Small intestine (tissue), 16 donors: Measurements from ENCODE around the gene MNDA. TPM values are rescaled to one million over a fixed set of nuclear protein-coding genes. Genes with fewer than 3 reads are reported as not detected.

Experiments used
- DNase-seq, 2 donors: peaks; one replicate each; pipeline versions ENCODE4 v3.0.0 to v3.0.0-alpha.2; 2013
- FAIRE-seq: peaks from 2 replicates; lab custom pipeline; 2012; peaks lifted over from hg19 to GRCh38; lab: Jason Lieb, UNC
- H3K27ac ChIP-seq, 3 donors: one replicate each; pipeline ENCODE4 v1.5.1; 2013; ENCODE audit warnings: low read length in 2 of 3, mild to moderate bottlenecking in 2 of 3, control low read depth in 1 of 3, inconsistent platforms in 1 of 3, low read depth in 1 of 3, moderate library complexity in 1 of 3
- H3K27me3 ChIP-seq, 3 donors: one replicate each; pipeline ENCODE4 v1.6.1; 2013; ENCODE audit warnings: low read length in 3 of 3, inconsistent platforms in 1 of 3; ENCODE audit not compliant: control insufficient read depth in 3 of 3, insufficient read depth in 3 of 3
- H3K36me3 ChIP-seq, 3 donors: one replicate each; pipeline ENCODE4 v1.6.1; 2013; ENCODE audit warnings: low read length in 3 of 3, inconsistent platforms in 1 of 3, low read depth in 1 of 3, mild to moderate bottlenecking in 1 of 3, moderate library complexity in 1 of 3; ENCODE audit not compliant: control insufficient read depth in 3 of 3, insufficient read depth in 2 of 3
- H3K4me1 ChIP-seq, 3 donors: one replicate each; pipeline ENCODE4 v1.6.1; 2013; ENCODE audit warnings: low read length in 2 of 3, inconsistent platforms in 1 of 3, low read depth in 1 of 3, mild to moderate bottlenecking in 1 of 3, moderate library complexity in 1 of 3; ENCODE audit not compliant: control insufficient read depth in 3 of 3, insufficient read depth in 2 of 3
- H3K4me3 ChIP-seq, 3 donors: one replicate each; pipeline ENCODE4 v1.5.1; 2013; ENCODE audit warnings: low read length in 3 of 3, control low read depth in 1 of 3, inconsistent platforms in 1 of 3, low read depth in 1 of 3, mild to moderate bottlenecking in 1 of 3, moderate library complexity in 1 of 3
- H3K9me3 ChIP-seq, 2 donors: one replicate each; pipeline ENCODE4 v1.6.1; 2013; ENCODE audit warnings: low read depth in 1 of 2, low read length in 1 of 2; ENCODE audit not compliant: control insufficient read depth in 2 of 2, insufficient read depth in 1 of 2
- WGBS, 3 donors: extraction: QIAGEN DNeasy Blood & Tissue Kit; methylation state at CpG; one replicate each; pipeline ENCODE4 v1.1.7; 2013; 5-methylcytosine and 5-hydroxymethylcytosine counted together
- long read RNA-seq, 10 donors: transcript quantifications; one replicate each; lab custom pipeline, GENCODE V29; 2026
- polyA plus RNA-seq, 4 donors: library from polyadenylated mRNA; stranded (reverse) in 3 of 4; unstranded in 1 of 4; fragments of 200-250 nt in 3 of 4; fragments of 120-200 nt in 1 of 4; gene quantifications; one replicate each; pipeline versions ENCODE4 v1.2.1 to v1.2.3, GENCODE V29; 2013
- donor health status: healthy with polysubstance abuse.
- donor health status: control.
- donor health status: control.
- donor health status: Bipolar disorder and iron deficiency.
- donor health status: healthy.

Gene MNDA
- polyA plus RNA-seq = 1 to 10 TPM in 3 of 4 donors, under 1 TPM in 1; 0.89 to 3.3 (median 1.9) TPM
- long read RNA-seq, donor 1 = 0 reads
- long read RNA-seq, donor 2, partial matches to known transcripts = 0 of 2 reads
- long read RNA-seq, donor 2, other reads (novel, unspliced or antisense) = 0 of 2 reads
- long read RNA-seq, donor 3 = 0 reads
- long read RNA-seq, donor 4 = 0 reads
- long read RNA-seq, donor 5 = 0 reads
- long read RNA-seq, donor 6, partial matches to known transcripts = 0 of 1 reads
- long read RNA-seq, donor 6, other reads (novel, unspliced or antisense) = 0 of 1 reads
- long read RNA-seq, donor 7 = 0 reads
- long read RNA-seq, donor 8, partial matches to known transcripts = 0 of 2 reads
- long read RNA-seq, donor 8, other reads (novel, unspliced or antisense) = 0 of 2 reads
- long read RNA-seq, donor 9 = 0 reads
- long read RNA-seq, donor 10 = 0 reads

- DNase-seq (no peak), FAIRE-seq (no peak)
- H3K27me3 ChIP-seq = no peaks in the 10 kb centered on the region
- 70 to 75% (median 73%) methylated on average over 5 of the region's 5 CpGs for WGBS, 3 donors
- no peak within 1 kb of the TSS for H3K27ac ChIP-seq
- H3K4me3 ChIP-seq = no peak within 1 kb of the TSS
- H3K4me1 ChIP-seq = no peaks in the 10 kb centered on the region
- H3K36me3 ChIP-seq = no peaks in the 10 kb centered on the region
- peaks cover 0 to 7% of the 10 kb centered on the region in 2 donors for H3K9me3 ChIP-seq
Measured at GRCh38 chr1:158830904-158831507, at the start of gene MNDA. TSS of gene MNDA (plus strand) at chr1:158831351. CDS start at chr1:158842154, 10,803 bp downstream.

GRCh38 chr1:158793604-158794003 is 37.5 kb upstream of the MNDA start:
- no peak overlapping the region for H3K4me3 ChIP-seq
- H3K4me1 ChIP-seq = no peaks in the 10 kb centered on the region
- no peaks in the 10 kb centered on the region for H3K27me3 ChIP-seq
- H3K36me3 ChIP-seq = no peaks in the 10 kb centered on the region
- no peaks in the 10 kb centered on the region for H3K9me3 ChIP-seq
- 61 to 78% (median 75%) methylated on average over 2 of the region's 2 CpGs for WGBS, 3 donors
- no peak overlapping the region for H3K27ac ChIP-seq
- FAIRE-seq (no peak), DNase-seq (no peak)

- FAIRE-seq (no peak), DNase-seq (no peak)
- Histone ChIP-seq H3K4me3 (no peak overlapping the region), H3K4me1 (no peaks in the 10 kb centered on the region), H3K9me3 (no peaks in the 10 kb centered on the region), H3K27ac (no peak overlapping the region), H3K36me3 (no peaks in the 10 kb centered on the region), H3K27me3 (no peaks in the 10 kb centered on the region)
- 65 to 73% (median 70%) methylated on average over 6 of the region's 6 CpGs for WGBS, 3 donors
Measured at GRCh38 chr1:158794247-158794646, 36.9 kb upstream of the MNDA start.

GRCh38 chr1:158798531-158798930 is 32.6 kb upstream of the MNDA start:
- DNase-seq (no peak), FAIRE-seq (no peak)
- no peak overlapping the region for H3K4me3 ChIP-seq
- H3K9me3 ChIP-seq = no peaks in the 10 kb centered on the region
- no peaks in the 10 kb centered on the region for H3K36me3 ChIP-seq
- H3K27ac ChIP-seq = no peak overlapping the region
- WGBS, 3 donors = 67 to 71% (median 69%) methylated on average over 3 of the region's 3 CpGs
- H3K4me1 ChIP-seq = no peaks in the 10 kb centered on the region
- no peaks in the 10 kb centered on the region for H3K27me3 ChIP-seq

- Histone ChIP-seq H3K4me3 (no peak overlapping the region), H3K36me3 (no peaks in the 10 kb centered on the region)
- 77 to 84% (median 80%) methylated on average over 4 of the region's 4 CpGs for WGBS, 3 donors
Measured at GRCh38 chr1:158799689-158800088, 31.5 kb upstream of the MNDA start.

GRCh38 chr1:158800526-158800925 is 30.6 kb upstream of the MNDA start:
- Histone ChIP-seq H3K4me3 (no peak overlapping the region), H3K27ac (no peak overlapping the region), H3K27me3 (no peaks in the 10 kb centered on the region), H3K9me3 (no peaks in the 10 kb centered on the region), H3K36me3 (no peaks in the 10 kb centered on the region), H3K4me1 (no peaks in the 10 kb centered on the region)
- DNase-seq (no peak), FAIRE-seq (no peak)
- 80 to 88% (median 83%) methylated on average over 2 of the region's 2 CpGs for WGBS, 3 donors

More at GRCh38 chr1:158799689-158800088, 31.5 kb upstream of the MNDA start:
- H3K4me1 ChIP-seq = no peaks in the 10 kb centered on the region
- no peak overlapping the region for H3K27ac ChIP-seq
- H3K9me3 ChIP-seq = no peaks in the 10 kb centered on the region
- H3K27me3 ChIP-seq = no peaks in the 10 kb centered on the region
- FAIRE-seq (no peak), DNase-seq (no peak)

GRCh38 chr1:158801396-158801795 is 29.8 kb upstream of the MNDA start:
- Histone ChIP-seq H3K27ac (no peak overlapping the region), H3K9me3 (no peaks in the 10 kb centered on the region), H3K4me3 (no peak overlapping the region), H3K4me1 (no peaks in the 10 kb centered on the region), H3K27me3 (no peaks in the 10 kb centered on the region), H3K36me3 (no peaks in the 10 kb centered on the region)
- DNase-seq (no peak), FAIRE-seq (no peak)
- WGBS, 3 donors = 75 to 94% (median 85%) methylated on average over 1 of the region's 1 CpG

GRCh38 chr1:158803678-158804077 is 27.5 kb upstream of the MNDA start:
- WGBS, 3 donors = 71 to 83% (median 73%) methylated on average over 1 of the region's 1 CpG
- Histone ChIP-seq H3K27ac (no peak overlapping the region), H3K4me1 (no peaks in the 10 kb centered on the region), H3K36me3 (no peaks in the 10 kb centered on the region), H3K9me3 (no peaks in the 10 kb centered on the region), H3K4me3 (no peak overlapping the region), H3K27me3 (no peaks in the 10 kb centered on the region)
- DNase-seq (no peak), FAIRE-seq (no peak)
